Neural cell (in vitro differentiated cells): Measurements from ENCODE around the gene DTX1. TPM values are rescaled to one million over a fixed set of nuclear protein-coding genes. Genes with fewer than 3 reads are reported as not detected.

Experiments used
- H2AFZ ChIP-seq: fragments of 200-600, 300-800 bp; sonication (generic), shearing (Covaris generic); 2 replicates; pipeline ENCODE4 v1.6.0; 2014; ENCODE audit warnings: low read depth, mild to moderate bottlenecking, antibody characterized with exemption, low read length, moderate library complexity
- H3F3A ChIP-seq: fragments of 200-600 bp; shearing (Covaris generic); 2 replicates; pipeline ENCODE4 v1.6.1; 2016; ENCODE audit warnings: mild to moderate bottlenecking, moderate library complexity, mixed read lengths, antibody characterized with exemption, low read length; ENCODE audit not compliant: insufficient read depth, poor library complexity, severe bottlenecking
- H3K27ac ChIP-seq: fragments of 200-600, 300-800 bp; sonication (generic), shearing (Covaris generic); 2 replicates; pipeline ENCODE4 v1.5.1; 2014; ENCODE audit warnings: mild to moderate bottlenecking, low read length, moderate library complexity
- H3K27me3 ChIP-seq: fragments of 300-800, 200-600 bp; sonication (generic), shearing (Covaris generic); 2 replicates; pipeline ENCODE4 v1.6.0; 2014; ENCODE audit warnings: mild to moderate bottlenecking, low read depth, low read length, moderate library complexity; ENCODE audit not compliant: insufficient read depth
- H3K36me3 ChIP-seq: fragments of 300-800, 200-600 bp; sonication (generic), shearing (Covaris generic); 2 replicates; pipeline ENCODE4 v1.5.1; 2014; ENCODE audit warnings: mild to moderate bottlenecking, antibody characterized with exemption, low read length, moderate library complexity; ENCODE audit not compliant: insufficient read depth
- H3K4me2 ChIP-seq: fragments of 300-800, 200-600 bp; sonication (generic), shearing (Covaris generic); 2 replicates; pipeline ENCODE4 v1.6.0; 2014; ENCODE audit warnings: mild to moderate bottlenecking, low read length
- H3K4me3 ChIP-seq: fragments of 300-800, 200-600 bp; sonication (generic), shearing (Covaris generic); 2 replicates; pipeline ENCODE4 v1.5.1; 2014; ENCODE audit warnings: mild to moderate bottlenecking, low read length, moderate library complexity
- H3K79me2 ChIP-seq: fragments of 200-600 bp; shearing (Covaris generic); replicated peaks from 2 replicates; pipeline ENCODE4 v1.6.0; 2014; ENCODE audit warnings: mild to moderate bottlenecking, low read length, moderate library complexity; ENCODE audit not compliant: insufficient read depth
- H3K9ac ChIP-seq: fragments of 300-800, 200-600 bp; sonication (generic), shearing (Covaris generic); 2 replicates; pipeline ENCODE4 v1.6.1; 2016; ENCODE audit warnings: mild to moderate bottlenecking, low read length, mixed read lengths
- H3K9me2 ChIP-seq: fragments of 200-600 bp; shearing (Covaris generic); 2 replicates; pipeline ENCODE4 v1.6.1; 2016; ENCODE audit warnings: mild to moderate bottlenecking, low read length, mixed read lengths; ENCODE audit not compliant: insufficient read depth
- H3K9me3 ChIP-seq: fragments of 200-600, 300-800 bp; sonication (generic), shearing (Covaris generic); 2 replicates; pipeline ENCODE4 v1.6.1; 2016; ENCODE audit warnings: mild to moderate bottlenecking, mixed run types, low read length, moderate library complexity, mixed read lengths
- H4K20me1 ChIP-seq: fragments of 200-600 bp; shearing (Covaris generic); 2 replicates; pipeline ENCODE4 v1.6.1; 2016; ENCODE audit warnings: mild to moderate bottlenecking, mixed run types; ENCODE audit not compliant: insufficient read depth
- EP300 ChIP-seq: fragments of 450-650 bp; conservative IDR thresholded peaks from 2 replicates; pipeline ENCODE4 v1.6.1; 2014; ENCODE audit warnings: antibody characterized with exemption, mild to moderate bottlenecking, moderate library complexity; ENCODE audit not compliant: poor library complexity, severe bottlenecking
- EZH2 ChIP-seq: fragments of 200-600, 300-800 bp; shearing (Covaris generic), sonication (generic); IDR thresholded peaks from 2 replicates; pipeline ENCODE4 v1.6.1; 2014; ENCODE audit warnings: antibody characterized with exemption, low read length, borderline replicate concordance, mild to moderate bottlenecking; ENCODE audit not compliant: insufficient read depth, poor library complexity, severe bottlenecking
- MXI1 ChIP-seq: fragments of 450-650 bp; conservative IDR thresholded peaks from 2 replicates; pipeline ENCODE4 v1.6.1; 2014; ENCODE audit warnings: antibody characterized with exemption, mild to moderate bottlenecking; ENCODE audit not compliant: poor library complexity, severe bottlenecking
- POLR2AphosphoS5 ChIP-seq: IDR thresholded peaks from 2 replicates; pipeline ENCODE4 v1.6.1; 2012
- RAD21 ChIP-seq: fragments of 450-650 bp; conservative IDR thresholded peaks from 2 replicates; pipeline ENCODE4 v1.6.1; 2014; ENCODE audit warnings: antibody characterized with exemption, mild to moderate bottlenecking, moderate library complexity
- REST ChIP-seq: IDR thresholded peaks from 2 replicates; pipeline ENCODE4 v1.6.1; 2012; ENCODE audit warnings: borderline replicate concordance
- SMC3 ChIP-seq: fragments of 450-650 bp; conservative IDR thresholded peaks from 2 replicates; pipeline ENCODE4 v1.6.1; 2014; ENCODE audit warnings: antibody characterized with exemption, mild to moderate bottlenecking, moderate library complexity; ENCODE audit not compliant: poor library complexity
- TAF1 ChIP-seq: IDR thresholded peaks from 2 replicates; pipeline ENCODE4 v1.6.1; 2012; ENCODE audit warnings: low read depth
- polyA plus RNA-seq: library from polyadenylated mRNA; depleted of rRNA; stranded (reverse); fragments of >200 nt; gene quantifications from 2 replicates; pipeline ENCODE4 v1.2.3, GENCODE V29; 2014
- TF ChIP-seq, protein P1 (sequence below): fragments of 450-650 bp; IDR thresholded peaks from 2 replicates; pipeline ENCODE4 v1.5.1; 2014; ENCODE audit warnings: antibody characterized with exemption, mild to moderate bottlenecking, moderate library complexity; ENCODE audit not compliant: poor library complexity, severe bottlenecking

The DTX1 gene
- polyA plus RNA-seq, 1 donor from 2014 or later: 30.7 TPM

DNA sequence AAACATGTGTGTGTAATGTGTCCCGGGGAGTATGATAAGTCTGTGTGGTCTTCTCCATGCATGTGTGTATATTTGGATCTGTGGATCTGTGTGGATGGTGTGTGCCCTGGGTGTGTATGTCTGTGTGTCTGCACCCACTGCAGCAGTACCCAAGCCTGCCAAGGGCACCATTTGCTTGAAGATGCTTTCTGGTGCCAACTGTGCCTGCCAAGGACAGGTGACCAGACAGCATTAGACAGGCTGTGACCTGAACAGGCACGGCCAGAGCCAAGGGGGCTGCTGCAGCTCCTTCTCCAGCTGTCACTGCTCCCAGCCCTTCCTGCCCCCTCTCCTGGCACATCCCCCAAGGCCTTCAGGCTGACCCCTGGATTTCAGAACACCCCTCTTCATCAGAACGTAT, 35.0 kb downstream of the DTX1 start:
- Histone ChIP-seq H3K27me3 (no peaks in the 10 kb centered on the region), H3K79me2 (no peaks in the 10 kb centered on the region), H3K36me3 (peaks cover 6% of the 10 kb centered on the region), H3K4me2 (no peak overlapping the region), H4K20me1 (no peaks in the 10 kb centered on the region), H3K9me2 (no peaks in the 10 kb centered on the region), H3K9ac (no peak overlapping the region), H3F3A (no peaks in the 10 kb centered on the region), H2AFZ (no peak overlapping the region), H3K27ac (no peak overlapping the region), H3K4me3 (no peak overlapping the region), H3K9me3 (no peaks in the 10 kb centered on the region)
- no peak for TF ChIP-seq EP300

DNA sequence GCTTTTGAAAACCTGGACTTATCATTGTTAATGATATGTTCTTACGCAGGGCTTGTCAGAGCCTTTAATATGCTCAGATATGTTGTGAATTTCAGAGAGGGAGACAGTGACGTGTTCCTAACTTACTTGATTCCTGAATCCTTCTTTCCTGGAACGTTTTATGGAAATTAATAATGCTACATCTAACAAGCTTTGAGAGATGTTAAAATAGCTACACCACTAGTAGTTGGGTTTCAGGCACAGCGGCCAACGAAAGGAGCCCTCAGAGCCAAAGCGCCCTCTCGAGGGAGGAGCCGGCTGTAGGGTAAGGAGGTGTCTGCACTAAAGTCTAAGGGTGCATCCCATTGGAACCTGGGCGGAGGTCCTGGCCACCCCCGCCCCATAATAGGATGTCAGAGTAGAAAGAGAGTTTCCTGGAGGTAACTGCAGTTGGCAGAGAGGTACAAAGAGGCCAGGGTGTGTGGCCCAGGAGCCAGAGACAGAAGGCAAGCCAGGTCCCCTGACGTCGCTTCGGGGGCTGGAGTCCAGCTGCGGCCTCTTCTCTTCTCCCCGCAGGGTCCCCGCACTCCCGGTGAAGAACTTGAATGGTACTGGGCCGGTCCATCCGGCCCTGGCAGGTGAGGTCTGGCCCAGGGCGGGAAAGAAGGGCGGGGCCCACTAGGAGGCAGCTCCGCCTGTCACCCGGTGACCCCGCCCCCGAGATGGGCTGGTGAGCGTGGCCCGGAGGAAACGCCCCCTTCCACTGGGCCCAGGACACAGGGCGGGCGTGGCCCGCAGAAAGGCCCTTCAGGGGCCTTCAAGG, 36.3 kb downstream of the DTX1 start:
- H2AFZ ChIP-seq: no peak overlapping the region
- no peak for TF ChIP-seq POLR2AphosphoS5
- no peaks in the 10 kb centered on the region for H3K9me3 ChIP-seq
- H3K4me2 ChIP-seq: no peak overlapping the region
- H3K27ac ChIP-seq: no peak overlapping the region
- no peaks in the 10 kb centered on the region for H3K79me2 ChIP-seq
- H3K27me3 ChIP-seq: no peaks in the 10 kb centered on the region
- H3K36me3 ChIP-seq: peaks cover 6% of the 10 kb centered on the region
- H3K9ac ChIP-seq: no peak overlapping the region
- no peaks in the 10 kb centered on the region for H3K9me2 ChIP-seq
- H4K20me1 ChIP-seq: no peaks in the 10 kb centered on the region
- no peak overlapping the region for H3K4me3 ChIP-seq
- H3F3A ChIP-seq: no peaks in the 10 kb centered on the region

DNA sequence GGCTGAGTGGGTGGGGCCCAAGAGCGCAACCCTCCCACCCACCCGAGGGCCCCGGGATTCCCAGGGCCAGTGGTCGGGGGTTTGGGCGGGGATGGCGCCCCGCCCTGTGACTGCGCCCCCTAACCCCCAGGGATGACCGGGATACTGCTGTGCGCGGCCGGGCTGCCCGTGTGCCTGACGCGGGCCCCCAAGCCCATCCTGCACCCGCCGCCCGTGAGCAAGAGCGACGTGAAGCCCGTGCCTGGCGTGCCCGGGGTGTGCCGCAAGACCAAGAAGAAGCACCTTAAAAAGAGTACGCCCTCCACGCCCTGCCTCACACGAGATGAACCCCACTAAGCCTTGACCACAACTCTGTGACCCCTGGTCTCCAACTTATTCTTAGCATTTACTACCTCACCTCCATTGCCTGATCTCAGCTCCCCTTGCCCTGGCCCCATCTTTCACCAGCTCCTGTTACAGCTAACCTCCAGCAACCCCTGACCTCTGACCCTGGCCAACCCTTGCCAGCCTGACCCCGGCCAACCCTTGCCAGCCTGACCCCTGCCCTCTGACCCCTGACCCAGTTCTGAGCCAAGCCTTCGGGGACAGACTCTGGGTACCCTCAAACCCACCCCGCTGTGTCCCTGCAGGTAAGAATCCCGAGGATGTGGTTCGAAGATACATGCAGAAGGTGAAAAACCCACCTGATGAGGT, 37.0 kb downstream of the DTX1 start:
- no peaks in the 10 kb centered on the region for H3K9me2 ChIP-seq
- no peak overlapping the region for H3K4me3 ChIP-seq
- H3K27me3 ChIP-seq: no peaks in the 10 kb centered on the region
- TF ChIP-seq SMC3 (no peak), EZH2 (no peak), RAD21 (no peak), POLR2AphosphoS5 (no peak), REST (no peak), MXI1 (no peak), TAF1 (no peak), EP300 (no peak)
- TF ChIP-seq, protein P1, sequence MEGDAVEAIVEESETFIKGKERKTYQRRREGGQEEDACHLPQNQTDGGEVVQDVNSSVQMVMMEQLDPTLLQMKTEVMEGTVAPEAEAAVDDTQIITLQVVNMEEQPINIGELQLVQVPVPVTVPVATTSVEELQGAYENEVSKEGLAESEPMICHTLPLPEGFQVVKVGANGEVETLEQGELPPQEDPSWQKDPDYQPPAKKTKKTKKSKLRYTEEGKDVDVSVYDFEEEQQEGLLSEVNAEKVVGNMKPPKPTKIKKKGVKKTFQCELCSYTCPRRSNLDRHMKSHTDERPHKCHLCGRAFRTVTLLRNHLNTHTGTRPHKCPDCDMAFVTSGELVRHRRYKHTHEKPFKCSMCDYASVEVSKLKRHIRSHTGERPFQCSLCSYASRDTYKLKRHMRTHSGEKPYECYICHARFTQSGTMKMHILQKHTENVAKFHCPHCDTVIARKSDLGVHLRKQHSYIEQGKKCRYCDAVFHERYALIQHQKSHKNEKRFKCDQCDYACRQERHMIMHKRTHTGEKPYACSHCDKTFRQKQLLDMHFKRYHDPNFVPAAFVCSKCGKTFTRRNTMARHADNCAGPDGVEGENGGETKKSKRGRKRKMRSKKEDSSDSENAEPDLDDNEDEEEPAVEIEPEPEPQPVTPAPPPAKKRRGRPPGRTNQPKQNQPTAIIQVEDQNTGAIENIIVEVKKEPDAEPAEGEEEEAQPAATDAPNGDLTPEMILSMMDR: no peak
- peaks cover 6% of the 10 kb centered on the region for H3K36me3 ChIP-seq
- no peaks in the 10 kb centered on the region for H4K20me1 ChIP-seq
- no peak overlapping the region for H3K27ac ChIP-seq
- H3K9ac ChIP-seq: no peak overlapping the region
- no peak overlapping the region for H3K4me2 ChIP-seq
- H3K9me3 ChIP-seq: no peaks in the 10 kb centered on the region
- H3K79me2 ChIP-seq: no peaks in the 10 kb centered on the region
- H2AFZ ChIP-seq: no peak overlapping the region
- no peaks in the 10 kb centered on the region for H3F3A ChIP-seq
